HEK293T (cell line): ENCODE results near the gene NPDC1.

ENCODE experiments used
- CTBP1 ChIP-seq: fragments of 450-650 bp; IDR thresholded peaks from 2 replicates; pipeline ENCODE4 v1.6.1; 2016; ENCODE audit warnings: borderline replicate concordance
- ELF4 ChIP-seq: fragments of 450-650 bp; IDR thresholded peaks from 2 replicates; pipeline ENCODE4 v1.6.1; 2017; ENCODE audit warnings: antibody characterized with exemption
- SUZ12 ChIP-seq: fragments of 450-650 bp; IDR thresholded peaks from 2 replicates; pipeline ENCODE4 v1.6.1; 2016; ENCODE audit warnings: mild to moderate bottlenecking

DNA sequence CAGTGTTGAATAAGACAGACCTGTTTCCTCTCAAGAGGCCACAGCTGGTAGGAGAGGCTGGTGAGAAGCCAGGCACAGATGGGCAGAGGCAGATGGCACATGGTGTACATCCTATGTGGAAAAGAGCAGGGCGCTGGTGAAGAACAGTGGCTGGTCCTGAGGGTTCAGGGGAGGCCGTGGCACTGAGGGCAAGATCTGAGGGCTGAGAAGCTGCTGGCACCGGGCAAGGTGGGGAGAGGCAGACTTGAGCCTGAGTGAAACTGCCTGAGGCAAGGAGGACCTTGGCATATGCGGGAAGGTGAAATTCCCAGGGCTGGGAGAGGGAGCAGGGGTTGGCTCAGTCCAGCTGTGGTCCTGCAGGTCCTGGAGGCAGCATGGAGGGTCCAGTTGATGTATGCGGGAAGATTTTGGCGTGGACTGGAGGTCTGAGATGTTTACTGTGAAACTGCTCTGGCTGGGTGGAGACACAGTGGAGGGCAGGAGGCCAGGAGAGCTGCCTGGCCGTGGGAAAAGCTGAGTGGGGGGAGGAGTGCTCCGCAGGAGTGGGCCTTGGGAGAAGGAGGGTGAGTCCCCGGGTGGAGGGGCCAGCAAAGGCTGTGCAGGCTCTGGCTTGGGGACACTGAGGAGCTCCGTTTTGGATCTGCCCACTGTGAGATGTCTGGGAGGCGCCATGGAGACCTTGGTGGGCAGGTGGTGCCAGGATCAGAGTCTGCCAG is 43.4 kb upstream of the NPDC1 start:
- TF ChIP-seq ELF4 = no peak
- no peak for TF ChIP-seq CTBP1
- TF ChIP-seq SUZ12 = no peak
